ENCODE data around the gene CTNND1. TPM values are rescaled to one million over a fixed set of nuclear protein-coding genes. Genes with fewer than 3 reads are reported as not detected.
"Not testable (repeated sequence)": the region's sequence is repeated elsewhere in the genome, so short reads cannot be mapped to it uniquely, and the experiment has no call there.

The CTNND1 gene
- total and polyA plus RNA-seq, 7 donors = 66.0 to 132 (median 97.7) TPM

DNA sequence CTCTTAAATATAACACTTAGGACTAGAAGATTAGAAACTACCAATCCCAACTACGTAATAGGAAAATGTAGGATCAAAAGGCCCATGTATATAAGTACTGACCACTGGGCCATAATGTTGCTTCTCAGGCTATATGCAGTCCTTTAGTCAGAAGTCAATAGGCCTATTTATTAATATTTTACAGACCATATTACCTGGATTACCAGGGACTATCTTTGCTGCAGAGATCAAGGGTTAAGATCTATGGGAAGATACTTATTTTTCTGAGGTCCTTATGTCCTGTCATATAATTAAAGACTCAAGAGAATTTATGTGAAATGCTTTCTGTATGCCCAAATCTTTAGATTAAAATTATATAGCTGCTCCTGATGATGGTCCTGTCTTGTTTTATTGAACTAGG lies 57.2 kb downstream of the CTNND1 start:
- Histone ChIP-seq H3K27me3 (no peaks in the 10 kb centered on the region), H3K27ac (no peak overlapping the region), H3K4me1 (no peaks in the 10 kb centered on the region), H3K36me3 (peaks cover 33 to 51% (median 42%) of the 10 kb centered on the region in 4 donors), H3K9me3 (no peaks in the 10 kb centered on the region), H3K4me3 (no peak overlapping the region)
- WGBS, 2 donors = 97 to 99% methylated on average over 1 of the region's 1 CpG
- intact Hi-C loops (cut with DNase I) = no loop called here
- TF ChIP-seq POLR2A (IDR thresholded peaks at IDR 0.05) (no peak), EP300 (IDR thresholded peaks at IDR 0.05) (no peak), POLR2AphosphoS5 (IDR thresholded peaks at IDR 0.05) (no peak)
- TF ChIP-seq, protein P1, sequence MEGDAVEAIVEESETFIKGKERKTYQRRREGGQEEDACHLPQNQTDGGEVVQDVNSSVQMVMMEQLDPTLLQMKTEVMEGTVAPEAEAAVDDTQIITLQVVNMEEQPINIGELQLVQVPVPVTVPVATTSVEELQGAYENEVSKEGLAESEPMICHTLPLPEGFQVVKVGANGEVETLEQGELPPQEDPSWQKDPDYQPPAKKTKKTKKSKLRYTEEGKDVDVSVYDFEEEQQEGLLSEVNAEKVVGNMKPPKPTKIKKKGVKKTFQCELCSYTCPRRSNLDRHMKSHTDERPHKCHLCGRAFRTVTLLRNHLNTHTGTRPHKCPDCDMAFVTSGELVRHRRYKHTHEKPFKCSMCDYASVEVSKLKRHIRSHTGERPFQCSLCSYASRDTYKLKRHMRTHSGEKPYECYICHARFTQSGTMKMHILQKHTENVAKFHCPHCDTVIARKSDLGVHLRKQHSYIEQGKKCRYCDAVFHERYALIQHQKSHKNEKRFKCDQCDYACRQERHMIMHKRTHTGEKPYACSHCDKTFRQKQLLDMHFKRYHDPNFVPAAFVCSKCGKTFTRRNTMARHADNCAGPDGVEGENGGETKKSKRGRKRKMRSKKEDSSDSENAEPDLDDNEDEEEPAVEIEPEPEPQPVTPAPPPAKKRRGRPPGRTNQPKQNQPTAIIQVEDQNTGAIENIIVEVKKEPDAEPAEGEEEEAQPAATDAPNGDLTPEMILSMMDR (IDR thresholded peaks at IDR 0.05) = no peak
- no peak for DNase-seq

DNA sequence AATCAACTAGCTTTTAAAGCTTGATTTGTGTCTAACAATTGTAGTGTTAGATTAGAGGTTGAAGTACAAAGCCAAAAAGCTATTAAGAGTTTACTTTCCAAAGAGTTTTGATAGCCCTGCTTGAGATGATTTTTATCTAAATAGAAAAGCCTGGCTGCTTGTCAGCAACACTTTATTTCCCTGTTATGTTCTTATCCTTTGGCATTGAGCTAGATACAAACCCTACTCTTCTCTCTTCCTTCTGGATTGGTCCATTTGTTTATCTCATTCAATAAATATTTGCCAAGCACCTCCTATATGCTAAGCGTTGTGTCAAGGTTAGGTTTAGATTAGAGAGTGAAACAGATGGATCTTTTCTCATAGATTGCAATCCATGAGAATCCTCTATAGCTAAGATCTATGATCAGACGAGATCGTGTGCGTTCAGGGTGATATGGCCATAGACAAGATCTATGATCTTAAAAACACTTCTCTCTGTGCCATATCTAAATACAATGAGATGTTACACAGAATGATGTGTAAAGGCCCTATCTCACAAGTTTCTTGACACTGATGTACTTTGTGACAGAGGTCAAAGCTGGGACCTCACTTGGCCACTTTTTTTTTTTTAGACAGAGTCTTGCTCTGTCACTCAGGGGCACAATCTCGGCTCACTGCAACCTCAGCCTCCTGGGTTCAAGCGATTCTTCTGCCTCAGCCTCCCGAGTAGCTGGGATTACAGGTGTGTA lies 57.8 kb downstream of the CTNND1 start:
- Histone ChIP-seq H3K9me3 (no peaks in the 10 kb centered on the region), H3K36me3 (peaks cover 27 to 45% (median 36%) of the 10 kb centered on the region in 4 donors), H3K4me1 (no peaks in the 10 kb centered on the region), H3K4me3 (no peak overlapping the region), H3K27ac (no peak overlapping the region), H3K27me3 (no peaks in the 10 kb centered on the region)
- TF ChIP-seq, protein P1 (IDR thresholded peaks at IDR 0.05) = no peak
- no peak for TF ChIP-seq POLR2AphosphoS5 (IDR thresholded peaks at IDR 0.05)
- TF ChIP-seq EP300 (IDR thresholded peaks at IDR 0.05) = no peak
- TF ChIP-seq POLR2A (IDR thresholded peaks at IDR 0.05) = no peak
- 79 to 85% methylated on average over 7 of the region's 7 CpGs for WGBS, 2 donors
- DNase-seq = no peak
- intact Hi-C loops (cut with DNase I) = no loop called here

DNA sequence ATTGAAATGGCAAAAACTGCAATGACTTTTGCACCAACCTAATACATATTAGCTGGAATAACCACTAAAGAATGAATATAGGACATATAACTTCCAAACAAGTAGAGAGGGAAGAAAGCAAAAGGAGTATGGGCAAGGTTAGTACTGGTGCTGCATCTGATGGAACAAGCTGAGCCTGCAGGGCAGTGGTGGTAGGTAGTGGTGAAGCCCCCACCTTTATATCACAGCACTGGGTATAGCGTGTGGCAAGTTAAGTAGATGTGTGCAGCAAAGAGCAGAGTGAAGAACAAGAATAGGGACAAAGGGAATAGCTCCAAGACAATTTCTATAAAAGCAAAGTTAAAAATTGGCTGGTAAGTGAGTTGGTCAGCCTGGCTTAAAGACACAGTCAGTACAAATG lies 62.3 kb downstream of the CTNND1 start:
- Histone ChIP-seq H3K4me1 (no peaks in the 10 kb centered on the region), H3K27me3 (no peaks in the 10 kb centered on the region), H3K36me3 (peaks cover 0 to under 1% (median 0%) of the 10 kb centered on the region in 4 donors), H3K27ac (no peak overlapping the region), H3K9me3 (no peaks in the 10 kb centered on the region), H3K4me3 (no peak overlapping the region)
- 95 to 96% methylated on average over 1 of the region's 1 CpG for WGBS, 2 donors
- TF ChIP-seq EP300 (IDR thresholded peaks at IDR 0.05) (no peak), POLR2A (IDR thresholded peaks at IDR 0.05) (no peak), POLR2AphosphoS5 (IDR thresholded peaks at IDR 0.05) (peak in 1 of 4 donors; percentile 35)
- TF ChIP-seq, protein P1 (IDR thresholded peaks at IDR 0.05) = no peak
- intact Hi-C loops (cut with DNase I) = no loop called here
- no peak for DNase-seq

DNA sequence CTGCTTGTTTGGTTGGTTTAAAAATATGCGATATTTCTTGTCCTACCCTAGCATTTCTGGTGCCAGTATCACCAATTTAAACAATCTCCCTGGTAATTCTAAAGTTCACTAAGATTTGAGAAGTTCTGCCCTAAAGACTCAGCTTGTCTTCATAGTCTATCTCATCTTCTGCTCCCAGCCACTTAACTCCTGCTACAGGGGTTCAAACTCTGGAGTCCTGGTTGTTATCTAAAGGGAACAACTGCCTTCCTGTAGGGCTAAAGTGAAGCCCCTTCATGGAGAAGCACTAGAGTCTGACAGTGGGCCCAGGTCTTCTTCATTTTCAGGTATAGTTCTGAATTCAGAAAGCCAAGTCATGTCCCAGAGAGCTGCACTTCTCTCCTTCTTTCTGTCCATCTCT lies 73.2 kb downstream of the CTNND1 start:
- 94 to 98% methylated on average over 1 of the region's 1 CpG for WGBS, 2 donors
- H3K4me3 ChIP-seq = no peak overlapping the region

DNA sequence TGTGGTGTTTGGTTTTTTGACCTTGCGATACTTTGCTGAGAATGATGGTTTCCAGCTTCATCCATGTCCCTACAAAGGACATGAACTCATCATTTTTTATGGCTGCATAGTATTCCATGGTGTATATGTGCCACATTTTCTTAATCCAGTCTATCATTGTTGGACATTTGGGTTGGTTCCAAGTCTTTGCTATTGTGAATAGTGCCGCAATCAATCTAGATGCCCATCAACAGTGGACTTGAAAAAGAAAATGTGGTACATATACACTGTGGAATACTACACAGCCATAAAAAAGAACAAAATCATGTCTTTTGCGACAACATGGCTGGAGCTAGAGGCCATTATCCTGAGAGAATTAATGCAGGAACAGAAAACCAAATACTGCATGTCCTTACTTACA lies 77.0 kb downstream of the CTNND1 start:
- H3K27ac ChIP-seq; intact Hi-C loops (cut with DNase I); H3K36me3 ChIP-seq; H3K9me3 ChIP-seq; H3K4me1 ChIP-seq; DNase-seq; H3K4me3 ChIP-seq: not testable (repeated sequence)
- peaks cover 0 to 15% (median 0%) of the 10 kb centered on the region in 3 donors for H3K27me3 ChIP-seq
- 95 to 99% methylated on average over 3 of the region's 3 CpGs for WGBS, 2 donors

More for the DNA sequence above, 73.2 kb downstream of the CTNND1 start:
- no peak overlapping the region for H3K27ac ChIP-seq
- H3K27me3 ChIP-seq = peaks cover 0 to 15% (median 0%) of the 10 kb centered on the region in 3 donors
- intact Hi-C loops (cut with DNase I) = no loop called here
- DNase-seq = no peak
- no peaks in the 10 kb centered on the region for H3K4me1 ChIP-seq
- no peaks in the 10 kb centered on the region for H3K9me3 ChIP-seq
- TF ChIP-seq, protein P1 (IDR thresholded peaks at IDR 0.05) = no peak
- no peak for TF ChIP-seq POLR2AphosphoS5 (IDR thresholded peaks at IDR 0.05)
- TF ChIP-seq POLR2A (IDR thresholded peaks at IDR 0.05) = no peak
- TF ChIP-seq EP300 (IDR thresholded peaks at IDR 0.05) = no peak
- H3K36me3 ChIP-seq = no peaks in the 10 kb centered on the region

Measured in sigmoid colon (tissue), 7 donors.